Stomach (tissue), 4 donors: ENCODE data around the gene KCNAB1.

Source experiments
- EP300 ChIP-seq: sonication (generic); formaldehyde crosslinking; IDR thresholded peaks from one replicate; pipeline ENCODE4 v1.6.1; 2017; ENCODE audit warnings: antibody characterized with exemption
- POLR2A ChIP-seq, 4 donors: fragments of 450-650 bp; IDR thresholded peaks; one replicate each; pipeline ENCODE4 v1.6.1; 2016; ENCODE audit warnings: antibody characterized with exemption in 4 of 4, control low read depth in 2 of 4, mild to moderate bottlenecking in 1 of 4, moderate library complexity in 1 of 4
- POLR2AphosphoS5 ChIP-seq, 3 donors: sonication (generic); formaldehyde crosslinking; IDR thresholded peaks; one replicate each; pipeline ENCODE4 v1.6.1; 2016; ENCODE audit warnings: antibody characterized with exemption in 3 of 3
- TF ChIP-seq, protein P1 (sequence below), 7 experiments: fragments of 450-650 bp in 4 of 7; fragments of 200-600 bp in 3 of 7; sonication (generic) in 3 of 7; IDR thresholded peaks; one replicate each; pipeline ENCODE4 v1.5.1; 2016 to 2019; ENCODE audit warnings: antibody characterized with exemption in 7 of 7, control low read depth in 2 of 7, mild to moderate bottlenecking in 1 of 7

DNA sequence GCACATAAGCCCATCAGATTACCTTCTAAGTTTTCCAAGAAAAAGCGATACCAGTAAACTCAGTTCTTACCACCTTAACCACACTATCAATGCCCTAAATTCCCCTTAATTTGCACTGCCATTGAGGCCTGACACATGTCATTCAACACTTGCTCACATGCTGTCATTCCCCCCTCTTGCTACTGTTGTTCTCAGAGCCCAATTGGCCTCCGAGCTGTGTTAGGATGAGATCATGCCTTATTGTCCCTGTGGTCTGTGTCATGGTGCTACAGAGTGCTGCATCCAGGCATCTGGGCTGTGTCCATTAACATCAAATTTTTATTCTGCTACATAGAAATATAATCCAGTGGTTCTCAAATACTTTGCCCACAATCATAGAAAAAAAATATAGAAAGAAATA, 221.0 kb downstream of the KCNAB1 start:
- TF ChIP-seq, protein P1, sequence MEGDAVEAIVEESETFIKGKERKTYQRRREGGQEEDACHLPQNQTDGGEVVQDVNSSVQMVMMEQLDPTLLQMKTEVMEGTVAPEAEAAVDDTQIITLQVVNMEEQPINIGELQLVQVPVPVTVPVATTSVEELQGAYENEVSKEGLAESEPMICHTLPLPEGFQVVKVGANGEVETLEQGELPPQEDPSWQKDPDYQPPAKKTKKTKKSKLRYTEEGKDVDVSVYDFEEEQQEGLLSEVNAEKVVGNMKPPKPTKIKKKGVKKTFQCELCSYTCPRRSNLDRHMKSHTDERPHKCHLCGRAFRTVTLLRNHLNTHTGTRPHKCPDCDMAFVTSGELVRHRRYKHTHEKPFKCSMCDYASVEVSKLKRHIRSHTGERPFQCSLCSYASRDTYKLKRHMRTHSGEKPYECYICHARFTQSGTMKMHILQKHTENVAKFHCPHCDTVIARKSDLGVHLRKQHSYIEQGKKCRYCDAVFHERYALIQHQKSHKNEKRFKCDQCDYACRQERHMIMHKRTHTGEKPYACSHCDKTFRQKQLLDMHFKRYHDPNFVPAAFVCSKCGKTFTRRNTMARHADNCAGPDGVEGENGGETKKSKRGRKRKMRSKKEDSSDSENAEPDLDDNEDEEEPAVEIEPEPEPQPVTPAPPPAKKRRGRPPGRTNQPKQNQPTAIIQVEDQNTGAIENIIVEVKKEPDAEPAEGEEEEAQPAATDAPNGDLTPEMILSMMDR (IDR thresholded peaks at IDR 0.05): no peak
- TF ChIP-seq POLR2A (IDR thresholded peaks at IDR 0.05) (no peak), POLR2AphosphoS5 (IDR thresholded peaks at IDR 0.05) (no peak), EP300 (no peak)
